Activated naive CD4-positive, alpha-beta T cell (primary cell): ENCODE data around the gene FOXK2.

Experiments used
- DNase-seq, 4 experiments: peaks; one replicate each; lab custom pipeline; 2025; lab: John Stamatoyannopoulos, UW

The FOXK2 gene

GRCh38 chr17:82518826-82519810 is at the start of gene FOXK2:
Gene FOXK2 (plus strand): TSS chr17:82519732. CDS start chr17:82519889, 157 bp downstream.
- peak; percentile 72 to 95 (median 84) for DNase-seq

DNA sequence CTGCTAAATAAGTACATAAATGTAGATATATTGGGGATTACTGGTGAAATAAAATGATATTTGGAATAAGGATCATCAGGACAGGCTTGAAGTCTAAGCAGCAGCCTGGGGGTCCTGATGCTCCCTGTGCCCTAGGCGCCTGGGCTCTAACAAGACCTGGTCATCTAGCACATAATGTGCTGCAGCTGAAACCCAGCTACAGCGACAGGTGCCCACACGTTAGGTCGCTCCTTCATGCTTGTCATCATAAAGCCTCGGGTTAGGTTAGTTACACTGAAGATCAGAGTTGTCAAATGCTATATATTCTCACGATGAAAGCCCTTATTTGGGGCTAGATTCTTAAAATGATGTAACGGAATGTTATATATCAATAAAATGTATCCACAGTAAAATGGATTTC is 49.5 kb upstream of the FOXK2 start:
- no peak for DNase-seq

GRCh38 chr17:82474223-82475010 is 45.1 kb upstream of the FOXK2 start:
- DNase-seq, result no peak

GRCh38 chr17:82475458-82475857 is 44.1 kb upstream of the FOXK2 start:
- no peak for DNase-seq

DNA sequence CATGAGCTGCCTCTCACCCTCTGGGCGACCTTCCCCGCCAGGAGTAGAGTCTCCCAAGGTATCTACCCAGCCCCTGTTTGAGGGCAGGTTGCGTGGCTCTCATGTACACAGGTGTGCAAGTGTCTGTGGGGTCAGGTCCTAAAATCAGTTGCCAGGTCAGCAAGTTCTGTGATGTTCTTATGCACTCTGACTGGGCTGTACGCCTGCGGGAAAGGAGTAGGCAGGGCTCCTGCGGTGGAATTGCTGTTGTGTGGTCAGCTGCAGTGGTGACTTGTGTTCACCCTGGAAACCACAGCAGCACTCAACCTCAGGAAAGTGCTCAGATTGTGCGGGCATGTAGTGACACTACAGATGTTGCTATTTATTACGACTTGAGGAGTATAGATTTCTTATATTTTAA is 41.6 kb upstream of the FOXK2 start:
- no peak for DNase-seq

DNA sequence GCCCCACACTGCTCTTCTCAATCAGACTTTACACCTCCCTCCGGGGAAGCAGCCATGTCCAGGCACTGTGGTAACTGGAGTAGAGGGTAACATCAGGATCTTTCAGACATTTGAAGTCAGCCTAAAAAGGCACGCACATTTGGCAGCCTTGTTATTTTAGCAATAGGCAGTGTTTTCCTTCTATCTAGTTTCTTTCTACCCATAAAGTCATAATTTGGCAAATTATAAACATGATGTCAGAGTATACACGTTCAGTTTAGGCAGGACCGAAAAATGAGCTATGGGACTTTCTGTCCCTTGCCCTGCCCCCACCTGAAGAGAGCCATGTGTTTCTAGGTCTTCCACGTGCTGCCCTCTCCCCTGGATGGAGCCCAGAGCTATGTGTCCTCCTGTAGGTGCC is 39.9 kb upstream of the FOXK2 start:
- DNase-seq, result no peak

DNA sequence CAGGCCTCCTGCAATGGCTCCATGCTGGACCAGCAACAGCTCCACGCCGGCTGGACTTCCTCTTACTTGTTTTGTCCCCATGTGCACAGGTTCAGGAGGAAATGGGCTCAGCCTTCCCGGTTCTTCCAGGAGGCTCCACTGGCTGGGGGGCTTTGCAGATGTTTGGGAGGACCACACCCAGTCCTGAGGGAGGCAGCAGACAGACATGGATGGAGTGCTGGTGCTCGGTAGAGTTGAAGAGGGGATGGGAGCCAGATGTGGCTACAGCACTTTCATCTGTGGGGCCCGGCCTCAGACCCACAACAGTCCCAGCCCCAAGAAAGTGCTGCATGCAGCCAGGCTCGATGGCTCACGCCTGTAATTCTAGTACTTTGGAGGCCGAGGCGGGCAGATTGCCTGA is 39.2 kb upstream of the FOXK2 start:
- no peak for DNase-seq

DNA sequence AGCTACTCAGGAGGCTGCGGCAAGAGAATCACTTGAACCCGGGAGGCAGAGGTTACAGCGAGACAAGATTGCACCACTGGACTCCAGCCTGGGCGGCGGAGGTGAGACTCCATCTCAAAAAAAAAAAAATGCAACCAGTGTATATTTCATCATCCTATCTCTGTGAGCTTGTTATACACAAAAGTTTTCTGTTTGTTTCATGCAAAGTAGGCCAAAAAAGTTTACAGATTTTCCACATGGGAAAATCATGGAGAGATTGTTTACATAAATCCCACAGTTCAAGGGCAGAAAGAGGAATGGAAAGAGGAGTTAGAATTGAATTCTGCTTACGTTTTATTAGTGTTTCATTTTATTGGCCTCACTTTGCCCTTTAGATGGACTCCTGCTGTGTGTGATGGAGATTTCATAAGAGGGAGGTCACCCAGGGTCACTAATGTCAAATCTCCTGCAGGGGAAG is 36.3 kb upstream of the FOXK2 start:
- DNase-seq, result no peak

- no peak for DNase-seq
These were observed 35.7 kb upstream of the FOXK2 start for GRCh38 chr17:82483836-82484235.

DNA sequence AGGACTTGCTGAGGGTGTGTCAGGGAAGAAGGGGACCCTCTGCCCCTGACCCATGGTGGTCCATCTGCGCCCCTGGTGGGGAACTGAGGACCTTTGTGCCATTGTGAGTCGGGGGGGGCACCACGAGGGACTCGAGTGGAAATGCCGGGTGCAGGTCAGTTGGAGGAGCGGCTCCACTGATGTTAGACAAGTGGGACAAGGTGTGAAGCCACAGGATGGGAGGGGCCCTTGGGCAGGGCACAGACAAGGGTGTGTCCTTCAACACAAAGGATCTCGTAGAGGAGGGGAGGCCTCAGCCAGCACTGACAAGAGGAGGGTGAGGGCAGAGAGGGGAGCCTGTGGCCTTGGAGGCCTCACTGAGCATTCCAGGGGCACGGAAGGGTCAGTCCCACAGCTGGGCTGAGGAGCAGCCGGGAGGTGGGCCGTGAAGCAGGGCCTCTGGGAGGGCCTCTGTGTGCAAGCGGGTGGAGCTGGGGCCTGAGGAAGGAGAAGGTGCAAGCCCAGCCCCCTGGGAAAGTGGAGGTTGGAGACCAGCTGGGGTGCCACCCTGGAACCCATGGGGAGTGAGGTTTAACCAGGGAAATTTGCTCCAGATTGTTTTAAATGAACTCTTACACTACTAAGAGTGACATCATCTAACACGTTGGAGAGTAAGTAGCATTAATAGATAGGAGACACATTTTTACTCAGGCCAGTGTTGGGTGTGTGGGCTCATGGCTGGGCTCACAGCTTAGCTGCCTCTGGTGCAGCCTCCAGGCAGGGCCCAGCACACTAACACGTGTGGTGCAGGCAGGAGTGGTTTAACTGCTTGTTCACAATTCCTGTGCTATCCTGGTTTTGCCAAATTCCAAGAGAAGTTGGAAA is 33.1 kb upstream of the FOXK2 start:
- no peak for DNase-seq

GRCh38 chr17:82487910-82488309 is 31.6 kb upstream of the FOXK2 start:
- no peak for DNase-seq

- no peak for DNase-seq
These were observed 30.4 kb upstream of the FOXK2 start for GRCh38 chr17:82489117-82489516.

DNA sequence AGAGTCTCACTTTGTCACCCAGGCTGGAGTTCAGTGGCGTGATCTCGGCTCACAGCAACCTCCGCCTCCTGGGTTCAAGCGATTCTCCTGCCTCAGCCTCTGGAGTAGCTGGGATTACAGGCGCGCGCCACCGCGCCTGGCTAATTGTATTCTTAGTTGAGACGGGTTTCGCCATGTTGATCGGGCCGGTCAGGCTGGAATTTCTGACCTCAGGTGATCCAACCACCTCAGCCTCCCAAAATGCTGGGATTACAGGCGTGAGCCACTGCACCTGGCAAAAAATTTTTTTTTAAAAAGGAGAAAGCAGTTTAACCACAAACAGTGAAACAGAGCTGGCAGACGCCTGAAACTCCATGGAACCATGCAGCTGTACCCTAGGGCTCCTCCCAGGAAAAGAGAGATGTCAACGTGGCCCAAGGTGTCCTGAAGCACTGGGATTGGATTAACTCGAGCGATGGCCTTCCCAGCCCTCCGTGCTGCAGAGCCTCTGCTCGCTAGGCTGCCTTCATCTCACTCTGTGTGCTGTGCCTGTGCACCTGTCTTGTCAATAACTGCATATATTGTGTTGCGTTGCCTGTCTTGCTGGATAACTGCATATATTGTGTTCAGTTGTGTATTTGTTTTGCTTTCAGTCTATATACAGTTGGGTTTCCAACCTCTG is 29.6 kb upstream of the FOXK2 start:
- DNase-seq, result no peak

- no peak for DNase-seq
These were observed 28.9 kb upstream of the FOXK2 start for GRCh38 chr17:82490512-82491195.

GRCh38 chr17:82491196-82491530 is 28.4 kb upstream of the FOXK2 start:
- DNase-seq, result no peak

GRCh38 chr17:82491533-82491932 is 28.0 kb upstream of the FOXK2 start:
- no peak for DNase-seq

DNA sequence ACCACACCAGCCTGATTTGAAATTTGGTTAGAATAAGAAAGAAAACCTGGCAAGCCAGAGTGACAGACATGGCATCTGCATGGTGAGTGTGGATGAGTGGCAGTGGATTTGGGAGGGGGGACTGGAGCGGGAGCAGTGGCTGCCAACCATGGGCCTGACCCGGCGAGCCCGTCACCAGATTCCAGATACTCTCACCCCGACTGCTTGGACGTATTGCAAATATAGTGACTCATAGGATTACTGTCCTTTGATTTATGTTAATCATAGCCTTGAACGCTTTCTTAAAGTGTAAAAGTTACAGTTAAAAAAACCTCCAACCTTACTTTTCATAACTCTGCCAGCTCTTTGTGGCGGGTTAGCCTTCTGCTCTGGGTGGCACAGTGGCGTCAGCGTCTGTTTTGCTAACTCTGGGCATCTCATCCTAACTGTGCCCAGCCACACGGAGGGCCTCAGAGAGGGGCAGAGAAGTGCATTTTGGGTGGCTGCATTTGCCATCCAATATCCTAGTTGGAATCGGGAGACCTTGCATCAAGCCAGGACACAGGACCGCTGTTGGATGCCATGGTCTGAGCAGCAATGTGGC is 26.8 kb upstream of the FOXK2 start:
- no peak for DNase-seq

- DNase-seq, result no peak
These were observed 26.2 kb upstream of the FOXK2 start for GRCh38 chr17:82493226-82493781.

DNA sequence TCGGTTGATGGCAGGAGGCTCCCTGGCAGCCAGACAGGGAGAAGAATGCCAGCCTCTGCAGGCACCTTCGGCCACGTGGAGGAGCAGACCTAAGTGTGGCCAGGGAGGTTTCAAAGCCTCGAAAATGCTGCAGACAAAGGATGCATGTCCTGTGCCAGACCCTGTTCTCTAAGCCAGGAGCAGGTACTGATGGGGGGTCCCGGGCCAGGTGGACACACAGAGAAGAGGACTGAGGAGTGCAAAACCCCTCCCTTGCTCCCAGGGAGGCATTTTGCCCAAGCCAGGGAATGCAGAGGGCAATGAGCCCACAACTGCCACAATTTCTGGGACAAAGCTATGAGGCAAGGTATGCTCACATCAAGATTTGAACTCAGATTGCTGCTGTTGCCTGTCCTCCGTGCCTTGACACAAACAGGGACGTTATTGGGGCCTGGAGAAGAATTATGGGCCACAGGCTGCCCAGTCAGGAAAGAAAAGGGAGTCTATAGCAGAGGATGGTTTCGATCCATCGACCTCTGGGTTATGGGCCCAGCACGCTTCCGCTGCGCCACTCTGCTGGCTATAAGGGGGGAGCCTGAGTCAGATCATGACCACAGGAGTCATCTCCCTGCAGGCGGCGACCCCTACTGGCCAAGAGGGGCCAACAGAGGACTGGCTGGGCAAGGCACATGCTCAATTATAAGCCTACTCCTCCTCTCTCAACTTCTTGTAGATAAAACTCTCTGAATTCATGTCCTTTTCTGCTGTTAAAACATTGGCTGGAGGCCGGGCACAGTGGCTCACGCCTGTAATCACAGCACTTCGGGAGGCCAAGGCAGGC is 25.1 kb upstream of the FOXK2 start:
- DNase-seq, result peak; percentile 74 to 84 (median 81)
